GM18868 (cell line): ENCODE data around the gene RAB14.

Experiments
- ATAC-seq: cut with Tn5 transposase; IDR thresholded peaks from one replicate; pipeline ENCODE4 v1.9.1; 2021; ENCODE audit warnings: mild to moderate bottlenecking, moderate library complexity; ENCODE audit not compliant: unreplicated experiment

Gene RAB14

DNA sequence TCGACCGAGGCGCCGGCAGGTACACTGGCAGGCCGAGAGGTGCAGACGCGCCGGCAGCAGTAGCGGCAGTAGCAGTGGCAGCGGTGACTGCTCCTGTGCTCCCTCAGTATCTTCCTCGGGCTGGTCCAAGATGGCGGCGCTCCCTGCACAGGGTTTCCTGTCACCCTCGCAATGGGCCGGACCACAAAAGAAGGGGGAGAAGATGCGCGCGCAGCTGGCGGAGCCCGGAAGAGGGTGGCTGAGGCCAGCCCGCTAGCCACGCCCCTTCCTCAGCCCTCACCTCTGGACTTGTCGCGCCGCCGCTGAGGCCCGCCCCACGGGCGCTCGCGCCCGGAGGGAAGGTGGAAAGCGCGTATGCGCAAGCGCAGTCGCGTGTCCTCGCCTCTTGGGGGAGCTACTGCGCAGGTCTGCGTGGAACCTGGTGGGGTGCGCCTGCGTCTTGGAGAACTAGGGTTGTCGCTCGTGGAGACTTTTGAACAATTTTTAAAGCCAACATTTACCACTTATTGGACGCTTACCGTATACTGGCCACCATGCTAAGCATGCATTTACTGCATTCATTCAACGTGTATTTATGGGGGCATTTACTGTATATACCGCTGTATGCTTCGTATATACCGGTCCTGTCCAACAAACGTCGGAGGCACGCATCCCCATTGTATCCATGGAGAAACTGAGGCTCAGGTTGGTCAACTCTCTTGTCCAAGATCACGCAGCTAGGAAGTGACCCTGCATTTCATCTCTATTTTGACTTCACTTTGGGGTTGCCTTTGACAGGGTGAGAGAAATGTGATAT is at the start of gene RAB14:
Gene RAB14, minus strand, starts transcription at position 132 of the 796 bp plus-strand sequence. CDS start 8,457 bp downstream, outside the sequence.
- peak; percentile 86 for ATAC-seq

- ATAC-seq = no peak
Measured at GRCh38 chr9:121249563-121249962, 47.9 kb upstream of the RAB14 start.

DNA sequence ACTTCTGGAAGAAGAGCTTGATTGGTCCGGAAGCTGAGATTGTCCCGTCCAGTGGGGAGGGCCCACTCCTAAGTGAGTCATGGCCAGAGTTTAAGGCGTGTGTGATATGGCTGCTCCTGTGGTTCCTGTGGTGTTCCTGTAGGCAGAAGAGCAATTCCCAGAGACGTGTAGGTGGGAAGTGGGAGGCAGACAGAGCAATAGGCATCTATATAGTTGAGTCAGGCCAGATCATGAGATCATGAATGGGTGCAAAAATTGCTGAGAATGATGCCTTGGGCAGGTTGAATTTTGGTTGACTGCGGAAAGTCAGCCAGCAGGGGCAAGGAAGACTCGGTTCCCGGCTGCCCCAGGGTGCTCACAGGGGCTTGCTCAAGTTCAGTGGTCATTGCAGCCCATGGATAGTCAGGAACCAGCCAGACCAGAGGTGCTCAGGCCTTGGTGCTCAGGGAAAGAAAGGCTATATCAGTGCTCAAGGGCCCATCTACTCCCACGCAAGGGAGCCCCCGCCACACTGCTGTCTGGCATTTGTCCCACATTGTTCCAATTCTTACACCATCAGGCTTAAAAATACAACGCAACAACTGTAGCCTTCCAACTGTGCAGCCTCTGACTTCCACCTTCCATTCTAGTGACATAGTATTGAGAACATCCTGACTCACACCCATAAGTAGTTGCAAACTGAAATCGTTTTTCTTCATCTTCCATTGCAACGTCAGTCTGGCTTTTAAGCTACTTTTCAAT is 45.3 kb upstream of the RAB14 start:
- ATAC-seq = no peak

DNA sequence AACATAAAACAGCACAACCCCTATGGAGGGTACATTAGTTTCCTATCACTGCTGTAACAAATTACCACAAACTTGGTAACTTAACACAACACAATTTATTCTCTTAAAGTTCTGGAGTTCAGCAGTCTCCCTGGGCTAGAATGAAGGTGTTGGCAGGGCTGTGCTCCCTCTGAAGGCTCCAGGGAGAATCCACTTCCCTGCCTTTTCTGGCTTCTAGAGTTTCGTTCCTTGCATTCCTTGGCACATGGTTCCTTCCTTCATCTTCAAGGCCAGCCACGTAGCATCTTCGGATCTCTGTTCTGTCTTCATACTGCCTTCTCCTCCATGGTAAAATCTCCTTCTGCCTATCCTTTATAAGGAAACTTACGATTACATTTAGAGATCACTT is 41.3 kb upstream of the RAB14 start:
- ATAC-seq = no peak

DNA sequence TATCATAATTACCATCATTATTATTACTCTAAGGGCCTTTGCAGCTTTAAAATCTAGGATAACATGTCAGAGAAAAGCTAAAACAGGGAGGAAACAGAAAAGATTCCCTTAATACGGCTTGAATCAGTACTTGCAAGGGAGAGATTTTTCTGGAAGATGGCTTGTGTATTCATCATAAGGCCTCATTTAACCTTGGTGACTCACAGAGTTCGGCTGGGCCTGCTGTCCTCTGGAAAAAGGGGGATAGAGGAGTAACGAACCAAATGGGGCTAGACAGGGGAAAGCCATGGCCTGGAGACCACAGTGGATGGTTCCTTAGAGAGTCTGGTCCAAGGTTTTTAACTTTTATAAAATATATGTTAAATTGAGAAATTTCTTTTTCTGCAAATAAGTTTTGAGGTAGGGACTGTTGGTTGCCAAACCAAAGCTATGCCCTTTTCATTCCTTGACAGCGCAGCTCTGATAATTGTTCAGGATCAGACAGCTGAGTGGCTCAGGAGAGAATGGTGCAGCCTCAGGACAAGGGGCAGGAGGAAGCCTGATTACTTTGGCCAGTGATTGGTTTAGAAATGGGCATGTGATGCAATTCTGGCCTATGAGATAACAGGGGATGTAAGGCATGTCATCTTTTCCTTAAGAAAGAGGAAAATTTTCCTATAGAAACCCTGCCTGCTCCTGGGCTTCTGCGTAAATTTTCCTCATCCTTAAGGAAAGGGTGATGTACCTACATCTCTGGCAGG is 40.7 kb upstream of the RAB14 start:
- no peak for ATAC-seq

DNA sequence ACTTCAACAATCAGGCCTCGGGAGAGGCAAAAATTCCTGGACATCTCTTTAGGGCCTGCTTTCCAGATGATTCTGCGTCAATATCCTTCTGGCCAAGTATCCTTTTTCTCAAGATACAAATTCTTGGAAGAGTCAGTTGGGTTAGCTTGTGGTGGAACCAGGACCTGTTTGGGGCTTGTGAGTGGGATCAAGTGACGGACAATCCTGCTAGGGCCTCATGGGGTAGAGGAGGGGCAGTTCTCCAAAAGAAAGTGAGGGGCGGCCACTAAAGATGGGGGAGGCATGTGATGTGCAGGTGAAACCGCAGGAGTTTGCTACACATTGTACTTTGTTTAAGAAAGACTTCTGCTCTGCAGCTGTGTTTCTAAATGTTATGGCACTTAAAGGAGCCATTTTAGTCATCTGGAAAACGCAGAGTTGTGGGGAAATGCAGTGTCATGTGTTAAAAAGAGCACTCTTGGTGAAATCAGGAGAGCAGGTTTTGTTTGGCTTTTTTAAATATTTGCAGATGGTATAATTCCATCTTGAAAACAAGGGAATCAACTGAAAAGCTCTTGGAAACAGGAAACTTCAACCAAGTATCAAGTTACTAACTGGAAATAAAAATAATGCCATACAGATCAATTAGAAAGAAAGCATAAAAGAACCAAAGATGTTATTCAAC is 38.9 kb upstream of the RAB14 start:
- ATAC-seq = no peak

GRCh38 chr9:121239851-121240250 is 38.2 kb upstream of the RAB14 start:
- no peak for ATAC-seq

GRCh38 chr9:121239071-121239470 is 37.4 kb upstream of the RAB14 start:
- ATAC-seq = no peak

DNA sequence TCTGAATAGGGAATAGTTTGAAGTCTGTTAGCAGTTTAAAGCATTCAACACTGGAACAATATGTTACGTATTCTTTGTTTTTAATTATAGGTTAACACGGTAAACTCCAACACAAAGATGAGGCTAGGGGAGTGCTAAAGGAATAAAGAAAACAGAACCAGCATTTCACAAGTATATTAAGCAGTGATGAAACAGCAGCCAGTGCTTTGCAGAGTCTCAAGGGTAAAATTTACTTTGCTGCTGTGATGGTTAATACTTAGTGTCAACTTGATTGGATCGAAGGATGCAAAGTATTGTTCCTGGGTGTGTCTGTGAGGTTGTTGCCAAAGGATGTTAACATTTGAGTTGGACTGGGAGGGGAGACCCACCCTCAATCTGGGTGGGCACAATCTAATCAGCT is 36.2 kb upstream of the RAB14 start:
- ATAC-seq = no peak

DNA sequence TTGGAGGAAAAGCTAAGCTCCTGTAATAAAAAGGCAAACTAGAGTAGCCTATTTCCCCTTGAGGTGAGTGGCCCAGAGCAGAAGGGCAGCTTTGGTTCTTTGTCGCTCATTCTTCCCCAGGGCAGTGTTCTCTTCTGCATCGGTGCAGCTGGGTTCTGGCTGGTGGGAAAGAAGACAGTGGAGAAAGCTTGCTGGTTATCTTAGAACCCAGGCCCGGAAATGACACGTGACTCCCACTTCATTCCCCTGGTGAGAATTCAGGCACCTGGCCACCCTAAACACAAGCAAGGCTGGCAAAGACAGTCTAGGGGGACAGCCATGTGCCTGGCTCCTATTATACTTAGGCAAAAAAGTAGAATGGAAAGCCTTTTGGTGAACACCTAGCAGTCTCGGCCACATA is 33.8 kb upstream of the RAB14 start:
- ATAC-seq = no peak

DNA sequence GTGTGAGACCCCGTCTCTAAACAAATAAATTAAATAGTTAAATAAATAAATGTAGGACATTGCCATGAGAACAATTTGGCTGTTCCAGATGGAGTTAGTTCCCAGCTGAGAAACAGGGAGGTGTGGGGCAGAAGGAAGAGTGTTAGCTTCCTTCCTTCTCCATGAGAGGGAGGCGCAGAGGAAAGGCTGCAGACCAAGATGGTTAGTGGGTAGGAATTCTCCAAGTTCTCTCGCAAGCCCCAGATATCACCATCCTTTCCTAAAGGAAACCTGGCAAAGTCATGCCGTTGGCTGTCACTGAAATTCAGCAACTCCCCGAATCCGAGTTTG is 33.1 kb upstream of the RAB14 start:
- no peak for ATAC-seq

GRCh38 chr9:121233906-121234831 is 32.5 kb upstream of the RAB14 start:
- ATAC-seq = no peak

DNA sequence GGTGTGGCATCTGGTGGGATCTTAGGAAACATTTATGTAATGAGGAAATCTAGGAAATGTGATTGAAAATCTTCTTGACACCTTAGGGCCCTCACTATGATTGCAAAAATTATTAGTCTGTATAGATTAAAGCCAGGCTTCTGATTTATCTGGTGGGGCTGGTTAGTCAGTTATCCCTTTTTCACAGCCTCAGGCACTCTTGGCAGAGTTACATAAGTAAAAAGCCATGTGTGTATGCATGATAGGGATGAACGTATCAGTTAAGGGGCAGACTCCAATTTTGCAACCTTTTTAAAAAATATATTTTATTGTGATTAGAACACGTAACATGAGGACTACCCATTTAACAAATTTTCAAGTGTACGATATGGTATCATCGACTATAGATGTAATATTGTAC is 30.6 kb upstream of the RAB14 start:
- ATAC-seq = no peak

DNA sequence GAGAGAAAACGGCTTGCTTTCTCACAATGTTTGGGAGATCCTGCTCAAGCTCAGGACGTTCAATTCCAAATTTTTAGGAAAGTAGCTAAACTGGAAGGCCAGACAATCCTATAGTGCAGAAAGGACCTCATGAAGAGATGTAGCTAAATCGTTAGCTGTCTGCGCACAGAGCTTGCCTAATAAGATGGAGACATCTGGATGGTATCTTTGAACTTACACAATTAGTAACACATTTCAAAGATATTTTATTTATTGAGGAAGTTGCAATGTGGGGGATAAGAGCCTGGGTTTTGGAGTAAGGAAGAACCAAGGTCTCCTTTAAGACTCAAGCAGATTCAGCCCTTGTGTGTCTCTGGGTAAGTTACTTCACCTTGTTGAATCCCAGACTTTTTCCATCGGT is 28.6 kb upstream of the RAB14 start:
- no peak for ATAC-seq

GRCh38 chr9:121227862-121228261 is 26.2 kb upstream of the RAB14 start:
- ATAC-seq = no peak

DNA sequence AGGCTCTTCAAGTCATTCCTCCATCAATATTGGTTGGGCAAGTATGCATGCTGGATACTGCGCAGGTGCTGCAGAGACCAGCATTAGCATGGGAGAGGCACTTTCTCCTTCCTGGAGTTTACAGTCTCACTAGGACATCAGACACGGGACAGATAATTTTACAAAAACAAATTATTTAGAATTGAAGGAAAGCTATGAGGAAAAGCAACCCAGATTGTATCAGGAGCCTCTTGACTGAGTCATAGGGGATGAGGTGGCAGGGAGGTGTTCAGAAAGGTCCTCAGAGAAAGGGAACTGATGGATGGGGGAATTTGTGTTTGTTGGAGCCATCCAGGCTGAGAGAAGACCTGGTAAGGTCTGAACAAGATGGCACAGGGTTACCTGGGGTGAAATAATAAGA is 24.5 kb upstream of the RAB14 start:
- ATAC-seq = no peak

DNA sequence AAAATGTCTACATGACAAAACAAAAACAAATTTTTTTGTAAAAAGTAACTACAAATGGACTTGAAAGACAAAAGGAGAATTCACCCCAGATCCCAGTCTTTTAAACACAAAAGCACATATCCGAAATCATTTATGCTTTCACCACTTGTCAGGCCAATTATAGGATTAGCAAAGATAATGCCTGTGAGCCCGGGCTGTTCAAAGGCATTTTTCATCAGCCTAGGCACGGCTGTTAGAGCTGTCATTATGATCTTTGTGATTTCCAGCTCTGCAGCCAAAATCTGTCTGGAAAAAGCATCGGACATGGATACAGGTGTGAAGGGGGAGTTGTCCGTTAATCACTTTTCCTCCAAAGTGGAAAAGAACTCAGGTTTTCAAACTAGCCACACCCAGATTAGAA is 23.6 kb upstream of the RAB14 start:
- ATAC-seq = no peak

DNA sequence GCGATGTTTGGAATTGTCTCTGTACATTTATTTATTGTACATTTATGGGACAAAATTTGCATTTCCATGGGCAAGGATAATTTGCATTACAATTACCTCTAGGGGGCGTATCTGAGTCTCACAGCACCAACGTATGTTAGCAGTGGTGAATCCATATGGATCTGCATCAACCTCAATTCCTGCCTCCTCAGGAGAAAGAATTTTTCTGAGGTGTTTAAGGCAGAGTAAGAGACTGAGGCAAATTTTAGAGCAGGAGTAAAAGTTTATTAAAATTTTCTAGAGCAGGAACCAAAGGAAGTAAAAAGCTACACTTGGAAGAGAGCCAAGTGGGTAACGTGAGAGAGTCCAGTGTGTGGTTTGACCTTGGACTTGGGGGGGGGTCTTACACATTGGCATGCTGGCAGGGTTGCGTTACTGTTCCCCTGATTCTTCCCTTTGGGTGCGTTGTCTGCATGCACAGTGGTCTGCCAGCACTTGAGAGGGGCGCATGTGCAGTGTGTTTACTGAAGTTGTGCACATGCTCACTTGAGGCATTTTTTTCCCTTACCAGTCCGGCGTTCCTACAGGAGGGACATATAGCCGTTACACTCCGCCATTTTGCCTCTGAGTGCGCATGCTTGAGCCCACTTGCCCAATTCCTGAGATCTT is 21.0 kb upstream of the RAB14 start:
- ATAC-seq = no peak

DNA sequence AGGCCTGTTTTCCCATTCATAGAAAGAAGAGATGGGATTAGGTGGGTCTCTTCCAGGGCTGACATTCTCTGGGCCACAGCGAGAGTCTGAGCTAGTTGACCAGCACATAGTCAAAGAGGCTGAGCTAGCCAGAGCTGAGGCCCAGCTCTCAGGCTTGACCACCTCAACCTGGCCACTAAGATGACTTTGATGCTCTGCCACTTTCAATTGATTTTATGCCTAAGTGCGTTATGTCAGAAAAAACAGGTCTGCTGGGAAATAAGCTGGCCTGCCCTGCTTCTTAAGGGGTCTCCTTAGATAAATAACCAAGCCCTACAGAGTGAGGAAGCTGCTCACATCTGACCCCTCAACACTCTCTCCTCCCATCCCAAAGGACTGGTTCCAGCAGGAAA is 20.0 kb upstream of the RAB14 start:
- no peak for ATAC-seq
